Measurements from ENCODE around the gene MAP3K14. TPM values are rescaled to one million over a fixed set of nuclear protein-coding genes. Genes with fewer than 3 reads are reported as not detected.

The MAP3K14 gene
- total RNA-seq, 4 donors from 2014 or later: 18.0 to 62.8 (median 34.0) TPM

DNA sequence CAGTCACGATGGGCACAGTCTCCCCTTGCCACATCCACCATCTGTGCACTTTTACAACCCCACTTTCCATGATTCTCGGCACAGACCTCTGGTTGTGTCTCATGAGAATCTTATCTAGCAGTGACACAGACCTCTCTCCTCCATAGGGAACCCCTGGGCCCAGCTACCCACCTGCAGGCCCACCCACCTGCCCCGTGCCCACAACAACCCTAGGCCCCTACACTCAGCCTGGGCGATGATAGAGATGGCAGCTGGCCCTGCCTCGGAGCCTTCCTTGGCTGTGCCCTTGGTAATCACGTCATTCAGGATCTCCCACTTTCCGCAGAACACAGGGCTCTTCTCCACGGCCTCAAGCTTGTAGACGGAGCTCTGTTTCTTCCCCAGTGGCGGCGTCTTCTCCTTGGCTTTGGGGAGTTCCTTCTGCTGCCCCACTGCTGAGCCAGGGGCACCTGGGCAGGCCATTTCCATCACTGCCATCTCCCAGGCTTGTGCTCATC lies 26.5 kb downstream of the MAP3K14 start:
- intact Hi-C loops (cut with DNase I; ENCODE audit: low total_unique reads) (loop anchor here (10.0 kb wide), 1 partner anchor 1516 kb away; the partner anchor contains the start of gene DUSP3), in situ Hi-C loops (cut with MboI; ENCODE audit: low sequenced_read_pairs in 4 of 4) (no loop called here)
- TF ChIP-seq, protein P1, sequence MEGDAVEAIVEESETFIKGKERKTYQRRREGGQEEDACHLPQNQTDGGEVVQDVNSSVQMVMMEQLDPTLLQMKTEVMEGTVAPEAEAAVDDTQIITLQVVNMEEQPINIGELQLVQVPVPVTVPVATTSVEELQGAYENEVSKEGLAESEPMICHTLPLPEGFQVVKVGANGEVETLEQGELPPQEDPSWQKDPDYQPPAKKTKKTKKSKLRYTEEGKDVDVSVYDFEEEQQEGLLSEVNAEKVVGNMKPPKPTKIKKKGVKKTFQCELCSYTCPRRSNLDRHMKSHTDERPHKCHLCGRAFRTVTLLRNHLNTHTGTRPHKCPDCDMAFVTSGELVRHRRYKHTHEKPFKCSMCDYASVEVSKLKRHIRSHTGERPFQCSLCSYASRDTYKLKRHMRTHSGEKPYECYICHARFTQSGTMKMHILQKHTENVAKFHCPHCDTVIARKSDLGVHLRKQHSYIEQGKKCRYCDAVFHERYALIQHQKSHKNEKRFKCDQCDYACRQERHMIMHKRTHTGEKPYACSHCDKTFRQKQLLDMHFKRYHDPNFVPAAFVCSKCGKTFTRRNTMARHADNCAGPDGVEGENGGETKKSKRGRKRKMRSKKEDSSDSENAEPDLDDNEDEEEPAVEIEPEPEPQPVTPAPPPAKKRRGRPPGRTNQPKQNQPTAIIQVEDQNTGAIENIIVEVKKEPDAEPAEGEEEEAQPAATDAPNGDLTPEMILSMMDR (IDR thresholded peaks at IDR 0.05 in 4 of 5, conservative IDR thresholded peaks at IDR 0.05 in 1 of 5): no peak
- TF ChIP-seq POLR2A (IDR thresholded peaks at IDR 0.05): no peak
- Histone ChIP-seq H3K27ac (peak overlapping the region; percentile 88 to 98 (median 94)), H3K36me3 (peaks cover 0 to 15% of the 10 kb centered on the region in 2 donors), H3K4me1 (peaks cover 84 to 87% of the 10 kb centered on the region in 2 donors), H3K9me3 (no peaks in the 10 kb centered on the region), H3K4me3 (no peak overlapping the region), H3K27me3 (no peaks in the 10 kb centered on the region)
- ATAC-seq (no peak), DNase-seq (no peak)

DNA sequence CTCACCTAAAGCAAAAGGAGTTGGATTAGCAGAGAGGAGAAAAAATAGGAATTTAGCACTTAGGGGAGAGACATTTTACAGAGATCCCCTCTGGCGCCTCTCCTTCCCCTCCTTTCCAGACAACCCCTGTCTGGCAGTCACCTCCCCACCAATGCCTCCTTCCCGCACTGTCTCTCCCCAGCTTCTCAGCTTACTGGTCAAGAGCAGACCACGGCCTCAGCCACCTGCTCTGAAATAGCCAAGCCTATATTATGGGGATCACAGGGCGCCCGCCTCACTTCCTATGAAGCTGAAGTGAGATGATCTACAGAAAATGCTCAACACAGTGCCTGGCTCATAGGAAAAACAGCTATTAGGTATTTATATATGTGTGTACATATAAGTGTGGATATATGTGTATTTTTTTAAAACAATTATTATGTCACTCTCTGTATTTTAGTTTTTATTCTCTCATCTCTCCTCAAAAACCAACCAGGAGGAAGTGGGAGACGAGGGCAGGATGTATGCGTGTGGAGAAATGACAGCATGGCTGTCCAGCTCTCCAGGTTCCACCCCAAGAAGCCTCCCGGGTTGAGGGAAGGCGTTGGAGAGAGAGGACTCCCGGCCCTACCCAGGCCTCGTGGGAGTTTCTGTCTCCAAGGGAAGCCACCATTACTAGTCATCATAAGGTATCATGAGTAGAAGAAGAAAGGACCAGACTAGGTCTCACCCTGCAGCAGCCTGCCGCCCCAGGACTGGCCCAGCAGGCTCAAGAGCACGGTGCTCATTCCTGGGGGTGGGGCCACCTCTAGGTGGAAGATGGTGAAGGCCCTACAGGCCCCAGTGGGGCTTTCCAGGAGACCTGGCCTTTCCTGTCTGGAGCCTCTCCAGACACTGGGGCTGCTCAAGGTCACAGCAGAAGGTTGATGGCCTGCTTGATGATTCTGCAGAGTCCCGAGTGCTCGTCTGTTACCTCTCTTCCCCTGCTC lies 27.2 kb downstream of the MAP3K14 start:
- TF ChIP-seq POLR2A (IDR thresholded peaks at IDR 0.05): peak in 1 of 2 donors; percentile 25
- TF ChIP-seq, protein P1 (IDR thresholded peaks at IDR 0.05 in 4 of 5, conservative IDR thresholded peaks at IDR 0.05 in 1 of 5): no peak
- intact Hi-C loops (cut with DNase I; ENCODE audit: low total_unique reads): loop anchor here (10.0 kb wide), 1 partner anchor 1515 kb away; the partner anchor contains the start of gene DUSP3
- ATAC-seq (no peak), DNase-seq (peak in 1 of 2 donors; percentile 52)
- Histone ChIP-seq H3K9me3 (no peaks in the 10 kb centered on the region), H3K27ac (peak overlapping the region; percentile 88 to 98 (median 94)), H3K4me1 (peaks cover 84 to 87% of the 10 kb centered on the region in 2 donors), H3K27me3 (no peaks in the 10 kb centered on the region), H3K4me3 (no peak overlapping the region), H3K36me3 (peaks cover 0 to 15% of the 10 kb centered on the region in 2 donors)
- in situ Hi-C loops (cut with MboI; ENCODE audit: low sequenced_read_pairs in 4 of 4): no loop called here

DNA sequence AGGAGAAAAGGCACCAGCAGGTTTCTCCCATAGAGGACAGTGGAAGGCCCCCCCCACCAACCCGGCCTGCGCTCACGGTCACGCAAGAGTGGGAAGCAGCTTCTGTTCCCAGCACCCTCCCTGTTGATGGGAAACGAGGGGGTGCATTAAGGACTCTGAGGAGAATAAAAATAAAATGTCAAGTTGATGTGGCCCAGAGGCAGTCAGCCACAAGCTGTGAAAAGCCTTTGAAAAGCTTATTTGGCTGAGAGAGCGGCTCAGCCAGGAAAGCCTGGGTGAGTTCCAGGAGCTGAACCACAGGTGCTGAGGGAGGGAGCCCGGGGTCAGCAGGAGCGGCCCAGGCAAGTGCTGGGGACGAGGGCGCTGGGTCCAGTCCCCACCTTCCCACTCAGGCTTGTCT lies 28.0 kb downstream of the MAP3K14 start:
- intact Hi-C loops (cut with DNase I; ENCODE audit: low total_unique reads): no loop called here
- no peaks in the 10 kb centered on the region for H3K9me3 ChIP-seq
- in situ Hi-C loops (cut with MboI; ENCODE audit: low sequenced_read_pairs in 4 of 4): no loop called here
- H3K27me3 ChIP-seq: no peaks in the 10 kb centered on the region
- TF ChIP-seq POLR2A (IDR thresholded peaks at IDR 0.05): no peak
- TF ChIP-seq, protein P1 (IDR thresholded peaks at IDR 0.05 in 4 of 5, conservative IDR thresholded peaks at IDR 0.05 in 1 of 5): no peak
- H3K27ac ChIP-seq: peak overlapping the region; percentile 88 to 98 (median 94)
- H3K36me3 ChIP-seq: peaks cover 0 to 15% of the 10 kb centered on the region in 2 donors
- peaks cover 82 to 85% of the 10 kb centered on the region in 2 donors for H3K4me1 ChIP-seq
- H3K4me3 ChIP-seq: no peak overlapping the region
- ATAC-seq: no peak
- peak in 1 of 2 donors; percentile 75 for DNase-seq

DNA sequence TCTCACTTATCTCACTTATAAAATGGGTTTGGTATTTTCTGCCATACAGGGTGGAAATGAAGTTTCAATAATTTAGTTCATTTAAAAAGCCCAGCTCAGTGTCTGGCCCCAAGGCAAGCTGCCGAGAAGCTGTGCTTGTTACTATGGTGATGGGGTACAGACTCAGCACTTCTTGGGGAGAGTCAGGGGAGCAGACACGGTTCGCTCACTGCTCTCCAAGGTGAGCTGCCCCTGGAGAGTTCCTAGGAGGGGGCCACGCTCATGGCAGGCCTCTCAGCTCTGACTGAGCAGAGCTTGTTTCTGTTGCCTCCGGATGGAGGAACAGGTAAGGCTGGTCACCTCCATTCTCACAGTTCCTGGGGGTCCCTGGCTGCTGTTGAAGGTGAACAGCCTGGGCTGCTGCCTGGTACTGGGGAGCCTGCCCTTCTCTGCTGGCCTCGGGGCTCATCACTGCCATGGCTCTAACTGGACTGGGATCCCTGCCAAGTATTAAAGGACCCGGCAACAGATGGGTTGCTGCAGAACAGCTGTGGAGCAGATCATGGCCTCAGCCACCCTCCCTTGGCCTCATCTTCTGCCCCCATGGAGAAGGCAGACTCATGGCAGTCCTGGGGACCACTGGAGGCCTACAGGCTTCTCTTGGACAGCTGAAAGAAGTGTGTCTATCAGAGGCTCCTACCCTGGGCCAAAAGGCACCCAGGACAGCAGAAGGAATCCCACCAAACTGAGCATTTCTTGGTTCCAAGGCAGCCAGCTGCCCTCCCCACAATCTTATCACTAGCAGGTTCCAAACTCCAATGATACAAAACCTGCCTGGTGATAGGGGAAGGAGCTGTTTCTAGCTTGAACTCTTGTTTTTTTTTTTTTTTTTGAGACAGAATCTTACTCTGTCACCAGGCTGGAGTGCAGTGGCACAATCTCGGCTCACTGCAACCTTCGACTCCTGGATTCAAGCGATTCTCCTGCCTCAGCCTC lies 29.0 kb downstream of the MAP3K14 start:
- in situ Hi-C loops (cut with MboI; ENCODE audit: low sequenced_read_pairs in 4 of 4) (no loop called here), intact Hi-C loops (cut with DNase I; ENCODE audit: low total_unique reads) (no loop called here)
- DNase-seq: no peak
- no peak overlapping the region for H3K4me3 ChIP-seq
- H3K27ac ChIP-seq: peak overlapping the region; percentile 88 to 98 (median 94)
- TF ChIP-seq POLR2A (IDR thresholded peaks at IDR 0.05): no peak
- TF ChIP-seq, protein P1 (IDR thresholded peaks at IDR 0.05 in 4 of 5, conservative IDR thresholded peaks at IDR 0.05 in 1 of 5): no peak
- H3K4me1 ChIP-seq: peaks cover 79 to 82% of the 10 kb centered on the region in 2 donors
- no peaks in the 10 kb centered on the region for H3K9me3 ChIP-seq
- peaks cover 0 to 15% of the 10 kb centered on the region in 2 donors for H3K36me3 ChIP-seq
- no peaks in the 10 kb centered on the region for H3K27me3 ChIP-seq
- no peak for ATAC-seq

All from gastrocnemius medialis (tissue), 4 donors.